Hepatocyte (in vitro differentiated cells): ENCODE data around the gene RFT1.

Experiments used
- EZH2 ChIP-seq: fragments of 200-600 bp; sonication (generic); IDR thresholded peaks from 2 replicates; pipeline ENCODE4 v1.6.1; 2016; ENCODE audit warnings: antibody characterized with exemption, mild to moderate bottlenecking, borderline replicate concordance
- EZH2phosphoT487 ChIP-seq: fragments of 200-600 bp; sonication (generic); IDR thresholded peaks from one replicate; pipeline ENCODE4 v1.6.1; 2018; ENCODE audit warnings: antibody characterized with exemption, mild to moderate bottlenecking, low read depth, moderate library complexity; ENCODE audit not compliant: unreplicated experiment, severe bottlenecking
- TF ChIP-seq, protein P1 (sequence below): fragments of 200-600 bp; sonication (generic); IDR thresholded peaks from 2 replicates; pipeline ENCODE4 v1.5.1; 2016; ENCODE audit warnings: antibody characterized with exemption, mild to moderate bottlenecking; ENCODE audit not compliant: poor library complexity

DNA sequence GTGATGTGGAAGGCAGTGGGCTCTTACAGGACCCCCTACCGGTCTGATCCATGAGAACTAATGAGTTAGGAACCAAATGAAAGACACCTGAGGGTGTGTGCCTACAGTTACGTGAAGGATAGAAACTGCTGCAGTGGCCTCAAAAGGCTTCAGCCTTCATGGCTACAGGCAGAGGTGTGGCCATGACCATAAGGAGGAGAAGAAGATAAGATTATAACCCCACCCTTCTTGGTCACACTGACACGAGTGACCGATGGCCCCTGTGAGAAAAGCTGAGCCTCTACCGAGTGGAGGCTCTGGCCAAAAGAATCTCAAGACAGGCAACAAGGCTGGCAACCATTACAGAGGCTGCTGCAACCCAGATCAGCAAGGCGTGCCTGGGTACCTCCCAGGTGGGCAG, 6.3 kb downstream of the RFT1 start:
- TF ChIP-seq, protein P1, sequence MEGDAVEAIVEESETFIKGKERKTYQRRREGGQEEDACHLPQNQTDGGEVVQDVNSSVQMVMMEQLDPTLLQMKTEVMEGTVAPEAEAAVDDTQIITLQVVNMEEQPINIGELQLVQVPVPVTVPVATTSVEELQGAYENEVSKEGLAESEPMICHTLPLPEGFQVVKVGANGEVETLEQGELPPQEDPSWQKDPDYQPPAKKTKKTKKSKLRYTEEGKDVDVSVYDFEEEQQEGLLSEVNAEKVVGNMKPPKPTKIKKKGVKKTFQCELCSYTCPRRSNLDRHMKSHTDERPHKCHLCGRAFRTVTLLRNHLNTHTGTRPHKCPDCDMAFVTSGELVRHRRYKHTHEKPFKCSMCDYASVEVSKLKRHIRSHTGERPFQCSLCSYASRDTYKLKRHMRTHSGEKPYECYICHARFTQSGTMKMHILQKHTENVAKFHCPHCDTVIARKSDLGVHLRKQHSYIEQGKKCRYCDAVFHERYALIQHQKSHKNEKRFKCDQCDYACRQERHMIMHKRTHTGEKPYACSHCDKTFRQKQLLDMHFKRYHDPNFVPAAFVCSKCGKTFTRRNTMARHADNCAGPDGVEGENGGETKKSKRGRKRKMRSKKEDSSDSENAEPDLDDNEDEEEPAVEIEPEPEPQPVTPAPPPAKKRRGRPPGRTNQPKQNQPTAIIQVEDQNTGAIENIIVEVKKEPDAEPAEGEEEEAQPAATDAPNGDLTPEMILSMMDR = no peak
- no peak for TF ChIP-seq EZH2phosphoT487
- no peak for TF ChIP-seq EZH2
